ENCODE measurements around the gene TNC. TPM values are rescaled to one million over a fixed set of nuclear protein-coding genes. Genes with fewer than 3 reads are reported as not detected.

TNC gene
- total and polyA plus RNA-seq, 9 donors, result 1.2 to 108 (median 1.9) TPM

DNA sequence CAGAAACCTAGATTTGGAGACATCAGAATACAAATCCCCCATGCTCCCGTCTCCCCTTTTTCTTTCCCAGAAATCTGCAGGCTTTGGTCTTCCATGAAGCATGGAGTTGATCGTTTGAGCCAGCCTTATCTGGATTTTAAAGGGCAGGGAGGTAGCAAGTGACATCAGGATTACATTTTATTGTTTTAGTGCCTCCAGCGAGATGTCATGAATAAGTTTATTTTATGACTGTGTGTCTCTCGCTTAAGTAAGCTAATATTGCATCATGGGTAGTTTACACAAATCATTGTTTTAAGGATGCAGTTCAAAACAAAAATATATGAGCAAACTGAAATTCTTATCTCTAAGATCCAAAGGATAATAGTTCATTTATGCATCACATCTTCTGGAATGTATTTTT, 136.9 kb downstream of the TNC start:
- no peak overlapping the region for H3K4me3 ChIP-seq
- H3K27me3 ChIP-seq, result no peaks in the 10 kb centered on the region
- no peaks in the 10 kb centered on the region for H3K4me1 ChIP-seq (ENCODE audit: insufficient read depth)
- TF ChIP-seq EP300 (IDR thresholded peaks at IDR 0.05) (no peak), POLR2A (IDR thresholded peaks at IDR 0.05) (no peak), CTCF (IDR thresholded peaks at IDR 0.05) (no peak)
- 41 to 49% (median 44%) methylated on average over 4 of the region's 4 CpGs for WGBS, 3 donors
- DNase-seq, result no peak
- intact Hi-C loops (cut with DNase I), result no loop called here
- no peak overlapping the region for H3K27ac ChIP-seq
- no peaks in the 10 kb centered on the region for H3K36me3 ChIP-seq
- H3K9me3 ChIP-seq, result no peaks in the 10 kb centered on the region

DNA sequence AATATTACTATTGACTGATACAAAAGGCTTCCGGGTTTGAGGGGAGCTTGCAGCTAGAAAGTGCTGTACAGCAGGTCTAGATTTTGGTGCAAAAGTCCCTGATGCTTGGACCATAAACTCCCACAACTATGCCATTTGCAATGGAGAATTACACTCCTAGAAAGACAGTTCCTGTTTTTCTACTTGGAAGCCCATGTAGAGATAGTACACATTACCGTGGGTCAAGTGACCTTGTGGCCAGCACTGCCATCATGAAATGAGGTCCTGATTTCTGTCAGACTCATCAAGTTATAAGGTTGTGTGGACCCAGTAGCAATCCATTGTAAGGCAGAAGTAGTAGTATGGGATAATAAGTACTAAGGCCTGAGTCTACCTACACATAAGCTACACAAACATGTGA, 144.7 kb downstream of the TNC start:
- H3K4me1 ChIP-seq (ENCODE audit: insufficient read depth), result no peaks in the 10 kb centered on the region
- H3K27me3 ChIP-seq, result no peaks in the 10 kb centered on the region
- H3K9me3 ChIP-seq, result no peaks in the 10 kb centered on the region
- TF ChIP-seq EP300 (IDR thresholded peaks at IDR 0.05) (no peak), POLR2A (IDR thresholded peaks at IDR 0.05) (no peak), CTCF (IDR thresholded peaks at IDR 0.05) (no peak)
- no peak for DNase-seq
- no peak overlapping the region for H3K4me3 ChIP-seq
- H3K27ac ChIP-seq, result no peak overlapping the region
- no peaks in the 10 kb centered on the region for H3K36me3 ChIP-seq
- intact Hi-C loops (cut with DNase I), result no loop called here
- WGBS, 3 donors, result 82 to 89% (median 85%) methylated on average over 2 of the region's 2 CpGs

DNA sequence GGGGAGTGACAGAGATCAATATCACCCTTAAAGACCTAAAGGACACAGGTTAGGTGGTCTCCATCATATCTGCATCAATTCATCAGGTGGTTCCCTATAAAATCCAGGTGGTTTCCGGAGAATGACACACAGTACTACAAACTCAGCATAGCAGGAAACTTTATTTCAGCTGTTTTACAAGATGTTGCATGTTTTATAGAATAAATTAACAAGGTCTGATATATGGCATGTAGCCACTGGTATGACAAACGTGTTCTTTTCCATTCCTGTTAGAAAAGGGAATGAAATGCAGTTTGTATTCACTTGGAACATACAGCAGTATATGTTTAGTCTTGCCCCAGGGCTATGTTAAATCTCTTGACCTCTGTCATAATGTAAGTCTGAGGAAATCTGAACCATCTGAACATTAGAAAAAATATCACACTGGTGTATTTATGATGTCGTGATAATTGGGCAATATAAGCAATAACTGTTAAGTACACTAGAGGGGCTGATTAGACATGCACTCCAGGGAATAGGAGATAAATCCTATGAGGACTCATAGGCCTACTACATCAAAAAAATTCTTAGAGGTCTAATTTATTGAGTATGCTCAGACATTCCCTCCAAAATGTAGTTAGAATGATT, 145.3 kb downstream of the TNC start:
- intact Hi-C loops (cut with DNase I), result no loop called here
- H3K9me3 ChIP-seq, result no peaks in the 10 kb centered on the region
- H3K27me3 ChIP-seq, result no peaks in the 10 kb centered on the region
- 66 to 71% (median 67%) methylated on average over 3 of the region's 3 CpGs for WGBS, 3 donors
- no peaks in the 10 kb centered on the region for H3K36me3 ChIP-seq
- DNase-seq, result no peak
- no peak for TF ChIP-seq EP300 (IDR thresholded peaks at IDR 0.05)
- no peak overlapping the region for H3K4me3 ChIP-seq
- H3K27ac ChIP-seq, result no peak overlapping the region
- H3K4me1 ChIP-seq (ENCODE audit: insufficient read depth), result no peaks in the 10 kb centered on the region

Other genes with a start within 250 kb of the TNC start
- 1 to 10 TPM in 4 of 7 donors, under 1 TPM in 3; 0.45 to 1.6 (median 1.0) TPM for gene TNFSF8, start 187.6 kb downstream of the TNC start, total RNA-seq
- gene TNFSF8, start 187.6 kb downstream of the TNC start, polyA plus RNA-seq, result 1 to 10 TPM in 1 of 2 donors, under 1 TPM in 1; 0.38 to 5.2 TPM